ENCODE data around the gene DDN. TPM values are rescaled to one million over a fixed set of nuclear protein-coding genes. Genes with fewer than 3 reads are reported as not detected.

Gene DDN
- total RNA-seq, 1 experiment from 2014 or later: 0.35 TPM

- Histone ChIP-seq H2AFZ (ENCODE audit: low read length) (no peak overlapping the region), H3K27me3 (ENCODE audit: insufficient read depth, low read length) (no peaks in the 10 kb centered on the region), H3K23me2 (ENCODE audit: insufficient read length, low read depth, low read length, poor library complexity, severe bottlenecking) (no peaks in the 10 kb centered on the region), H2BK5ac (ENCODE audit: insufficient read length, low read length) (no peak overlapping the region), H2AK5ac (ENCODE audit: insufficient read length, low read length) (no peak overlapping the region), H3K9ac (ENCODE audit: extremely low read depth, insufficient read length, low read length) (no peak overlapping the region), H3K4ac (ENCODE audit: low read depth, low read length) (no peak overlapping the region), H3K14ac (ENCODE audit: insufficient read depth, low read length) (no peak overlapping the region), H4K8ac (replicated peaks; ENCODE audit: insufficient read length, low read depth, low read length) (no peak overlapping the region), H3K9me3 (ENCODE audit: control insufficient read depth, low read depth, low read length) (no peaks in the 10 kb centered on the region), H3K4me1 (ENCODE audit: insufficient read depth, low read length) (no peaks in the 10 kb centered on the region), H4K5ac (ENCODE audit: insufficient read length, low read depth, low read length) (no peak overlapping the region), H3K4me2 (ENCODE audit: insufficient read depth, insufficient read length, low read length) (no peak overlapping the region), H2BK12ac (ENCODE audit: insufficient read length, low read depth, low read length) (no peak overlapping the region), H2BK20ac (ENCODE audit: low read depth, low read length, poor library complexity, severe bottlenecking) (no peak overlapping the region), H3K79me1 (ENCODE audit: insufficient read depth, low read depth, low read length, poor library complexity, severe bottlenecking) (no peaks in the 10 kb centered on the region), H3K56ac (ENCODE audit: insufficient read length, low read depth, low read length) (no peak overlapping the region), H2BK15ac (ENCODE audit: low read depth, low read length) (no peak overlapping the region), H3K18ac (ENCODE audit: insufficient read length, low read depth, low read length) (no peak overlapping the region), H3K23ac (ENCODE audit: insufficient read length, low read depth, low read length) (no peak overlapping the region), H2BK120ac (ENCODE audit: low read depth, low read length, poor library complexity, severe bottlenecking) (no peak overlapping the region), H3K27ac (ENCODE audit: insufficient read length, low read depth, low read length) (no peak overlapping the region), H4K20me1 (ENCODE audit: control insufficient read depth, insufficient read depth, insufficient read length) (no peaks in the 10 kb centered on the region), H3T11ph (ENCODE audit: low read length) (no peak overlapping the region), H3K79me2 (ENCODE audit: insufficient read depth, low read length) (no peaks in the 10 kb centered on the region), H4K91ac (ENCODE audit: insufficient read length, low read depth, low read length) (no peak overlapping the region)
- H3K9me3 Mint-ChIP-seq: no peaks in the 10 kb centered on the region
- no CpG with 5 or more reads among the region's 18 CpGs for WGBS (ENCODE audit: extremely low coverage, insufficient read length, low lambda C conversion rate)
- H3K36me3 Mint-ChIP-seq (ENCODE audit: insufficient read depth in 1 of 3, low read depth in 3 of 3): peaks cover 64 to 98% (median 92%) of the 10 kb centered on the region in 3 experiments
- TF ChIP-seq CTCF (conservative IDR thresholded peaks at IDR 0.05): no peak
- H3K27ac Mint-ChIP-seq: no peak overlapping the region
- no peaks in the 10 kb centered on the region for H3K4me1 Mint-ChIP-seq
- no peak for DNase-seq
- no peak overlapping the region for H3K4me3 Mint-ChIP-seq
- no peaks in the 10 kb centered on the region for H3K27me3 Mint-ChIP-seq (ENCODE audit: low read depth)
Measured at GRCh38 chr12:49041881-49042484, 42.8 kb upstream of the DDN start.
